Prostate gland (tissue), 2 donors: ENCODE measurements around the gene HTR5A. TPM values are rescaled to one million over a fixed set of nuclear protein-coding genes. Genes with fewer than 3 reads are reported as not detected.

Experiments used
- DNase-seq: peaks from one replicate; pipeline ENCODE4 v3.0.0-alpha.2; 2019; ENCODE audit warnings: low spot score
- H3K27ac ChIP-seq, 2 donors: fragments of 200-600 bp; sonication (generic); 2 replicates each; pipeline ENCODE4 v1.5.1; 2017 to 2019
- H3K27me3 ChIP-seq: fragments of 200-600 bp; sonication (generic); replicated peaks from 2 replicates; pipeline ENCODE4 v1.5.1; 2019; ENCODE audit not compliant: insufficient read depth
- H3K36me3 ChIP-seq, 2 donors: fragments of 200-600 bp; sonication (generic); 1 replicate in 1 of 2; 2 replicates in 1 of 2; pipeline versions ENCODE4 v1.5.1 to v1.8.1; 2017 to 2019
- H3K4me1 ChIP-seq: fragments of 200-600 bp; sonication (generic); replicated peaks from 2 replicates; pipeline ENCODE4 v1.5.1; 2019
- H3K4me3 ChIP-seq, 2 donors: fragments of 200-600 bp; sonication (generic); 2 replicates each; pipeline ENCODE4 v1.5.1; 2017 to 2019
- H3K9me3 ChIP-seq: fragments of 200-600 bp; sonication (generic); 2 replicates; pipeline ENCODE4 v1.5.1; 2017
- POLR2A ChIP-seq: fragments of 450-650 bp; IDR thresholded peaks from one replicate; pipeline ENCODE4 v1.6.1; 2016; ENCODE audit warnings: antibody characterized with exemption, mild to moderate bottlenecking
- POLR2AphosphoS5 ChIP-seq: sonication (generic); formaldehyde crosslinking; IDR thresholded peaks from one replicate; pipeline ENCODE4 v1.6.1; 2017; ENCODE audit warnings: antibody characterized with exemption
- WGBS: methylation state at CpG from one replicate; pipeline ENCODE4 v1.1.5; 2018; 5-methylcytosine and 5-hydroxymethylcytosine counted together
- intact Hi-C: fragments of 100-400 bp; cut with DNase I; formaldehyde crosslinking; loops from one replicate; pipeline ENCODE4 v1.14.2; 2022
- total RNA-seq, 2 donors: library from RNA; depleted of rRNA; stranded (reverse); fragments of >200 nt; gene quantifications; one replicate each; pipeline ENCODE4 v1.1.0, GENCODE V29; 2016
- TF ChIP-seq, protein P1 (sequence below), 4 experiments: fragments of 200-600 bp in 2 of 4; fragments of 450-650 bp in 2 of 4; sonication (generic) in 2 of 4; IDR thresholded peaks; 1 replicate in 3 of 4; 2 replicates in 1 of 4; pipeline ENCODE4 v1.5.1; 2016 to 2019; ENCODE audit warnings: antibody characterized with exemption in 4 of 4, mild to moderate bottlenecking in 2 of 4, moderate library complexity in 2 of 4

The HTR5A gene
- total RNA-seq, 2 donors from 2014 or later = not detected

DNA sequence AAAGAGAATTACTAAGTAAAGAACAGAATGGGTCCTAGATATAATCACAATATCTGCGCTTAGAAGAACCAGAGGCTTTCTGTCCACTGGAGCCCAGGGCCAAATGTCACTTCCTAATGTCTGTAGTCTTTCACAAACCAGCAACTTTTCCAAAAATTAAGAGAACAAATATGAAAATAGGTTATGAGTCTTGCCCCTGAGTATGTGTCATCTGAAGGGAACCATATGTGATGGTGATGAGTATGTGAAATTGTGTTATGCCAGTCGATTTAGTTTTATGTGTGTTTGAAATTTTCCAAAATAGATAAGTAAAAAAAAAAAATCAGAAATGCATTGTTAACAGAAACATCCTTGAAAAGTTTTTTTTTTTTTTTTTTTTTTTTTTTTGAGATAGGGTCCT lies 15.4 kb upstream of the HTR5A start:
- no peaks in the 10 kb centered on the region for H3K36me3 ChIP-seq
- H3K4me3 ChIP-seq = no peak overlapping the region
- 75% methylated on average over 2 of the region's 2 CpGs for WGBS
- no peaks in the 10 kb centered on the region for H3K9me3 ChIP-seq
- TF ChIP-seq POLR2A = no peak
- TF ChIP-seq, protein P1, sequence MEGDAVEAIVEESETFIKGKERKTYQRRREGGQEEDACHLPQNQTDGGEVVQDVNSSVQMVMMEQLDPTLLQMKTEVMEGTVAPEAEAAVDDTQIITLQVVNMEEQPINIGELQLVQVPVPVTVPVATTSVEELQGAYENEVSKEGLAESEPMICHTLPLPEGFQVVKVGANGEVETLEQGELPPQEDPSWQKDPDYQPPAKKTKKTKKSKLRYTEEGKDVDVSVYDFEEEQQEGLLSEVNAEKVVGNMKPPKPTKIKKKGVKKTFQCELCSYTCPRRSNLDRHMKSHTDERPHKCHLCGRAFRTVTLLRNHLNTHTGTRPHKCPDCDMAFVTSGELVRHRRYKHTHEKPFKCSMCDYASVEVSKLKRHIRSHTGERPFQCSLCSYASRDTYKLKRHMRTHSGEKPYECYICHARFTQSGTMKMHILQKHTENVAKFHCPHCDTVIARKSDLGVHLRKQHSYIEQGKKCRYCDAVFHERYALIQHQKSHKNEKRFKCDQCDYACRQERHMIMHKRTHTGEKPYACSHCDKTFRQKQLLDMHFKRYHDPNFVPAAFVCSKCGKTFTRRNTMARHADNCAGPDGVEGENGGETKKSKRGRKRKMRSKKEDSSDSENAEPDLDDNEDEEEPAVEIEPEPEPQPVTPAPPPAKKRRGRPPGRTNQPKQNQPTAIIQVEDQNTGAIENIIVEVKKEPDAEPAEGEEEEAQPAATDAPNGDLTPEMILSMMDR (IDR thresholded peaks at IDR 0.05) = no peak
- TF ChIP-seq POLR2AphosphoS5 = no peak
- H3K4me1 ChIP-seq = no peaks in the 10 kb centered on the region
- no peaks in the 10 kb centered on the region for H3K27me3 ChIP-seq
- intact Hi-C loops = no loop called here
- no peak overlapping the region for H3K27ac ChIP-seq
- DNase-seq = no peak

DNA sequence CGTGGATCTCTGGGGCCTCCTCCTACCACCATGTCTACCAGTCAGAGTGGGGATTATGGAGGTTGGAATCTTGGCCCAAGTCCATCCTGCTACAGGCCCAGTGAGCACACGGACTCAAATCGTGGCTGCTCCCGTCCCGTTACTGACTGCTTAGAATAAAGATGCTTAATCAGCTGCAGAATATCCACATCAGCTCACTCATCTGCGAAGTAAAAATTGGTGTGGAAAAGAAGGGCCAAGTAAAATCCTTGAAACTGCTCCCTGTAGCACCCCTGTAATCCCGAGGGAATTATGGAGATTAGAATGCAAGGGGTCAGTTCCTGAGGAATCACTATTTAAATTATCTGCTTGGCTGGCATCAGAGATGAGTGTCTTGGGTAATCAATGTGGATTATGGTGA lies 13.0 kb upstream of the HTR5A start:
- DNase-seq = no peak
- no peak overlapping the region for H3K4me3 ChIP-seq
- no peak overlapping the region for H3K27ac ChIP-seq
- intact Hi-C loops = no loop called here
- H3K27me3 ChIP-seq = no peaks in the 10 kb centered on the region
- no peak for TF ChIP-seq POLR2A
- TF ChIP-seq, protein P1 (IDR thresholded peaks at IDR 0.05) = no peak
- TF ChIP-seq POLR2AphosphoS5 = no peak
- no peaks in the 10 kb centered on the region for H3K36me3 ChIP-seq
- WGBS = 72% methylated on average over 7 of the region's 7 CpGs
- H3K4me1 ChIP-seq = no peaks in the 10 kb centered on the region
- H3K9me3 ChIP-seq = no peaks in the 10 kb centered on the region

DNA sequence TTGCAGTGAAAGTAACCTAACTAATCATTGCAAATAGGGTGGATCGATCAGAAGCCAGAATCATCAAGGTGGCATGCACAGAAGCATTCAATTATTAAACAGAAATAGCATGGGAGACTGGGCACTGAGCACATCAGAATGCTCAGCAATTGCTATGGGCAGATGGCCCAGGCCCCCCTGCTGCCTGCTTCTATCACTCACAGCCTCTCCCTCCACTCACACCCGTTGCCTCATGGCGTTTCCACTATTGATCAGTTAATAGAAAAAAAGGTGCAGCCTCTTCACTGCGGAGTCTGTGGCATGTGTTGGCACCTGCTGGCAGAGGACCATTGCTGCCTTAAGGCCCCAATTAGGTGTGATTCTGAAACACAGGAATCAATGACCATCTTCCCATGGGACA lies 11.2 kb upstream of the HTR5A start:
- TF ChIP-seq POLR2A = no peak
- intact Hi-C loops = no loop called here
- Histone ChIP-seq H3K4me3 (no peak overlapping the region), H3K36me3 (no peaks in the 10 kb centered on the region), H3K27ac (no peak overlapping the region), H3K4me1 (no peaks in the 10 kb centered on the region), H3K27me3 (no peaks in the 10 kb centered on the region), H3K9me3 (no peaks in the 10 kb centered on the region)
- no peak for DNase-seq
- WGBS = 73% methylated on average over 4 of the region's 4 CpGs

DNA sequence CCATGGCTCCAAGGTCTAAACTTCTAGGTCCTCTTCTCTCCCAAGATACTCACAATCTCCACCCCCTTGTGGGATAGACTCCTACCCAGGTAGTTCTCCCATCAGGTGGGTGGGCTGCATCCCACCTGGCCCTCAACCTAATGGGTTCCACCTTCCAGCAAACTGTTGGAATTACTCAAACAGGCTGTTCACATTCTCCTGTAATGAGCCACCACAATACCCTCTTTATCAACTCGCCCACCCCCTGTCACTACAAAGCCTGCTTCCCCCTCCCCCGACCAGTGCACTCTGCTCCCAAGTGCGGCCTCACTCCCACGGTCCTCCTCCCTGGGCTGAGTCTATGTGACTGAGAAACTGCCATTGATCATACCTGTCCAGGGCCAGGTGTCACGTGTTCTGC lies 10.4 kb upstream of the HTR5A start:
- Histone ChIP-seq H3K27ac (no peak overlapping the region), H3K4me1 (no peaks in the 10 kb centered on the region), H3K9me3 (no peaks in the 10 kb centered on the region), H3K4me3 (no peak overlapping the region), H3K36me3 (no peaks in the 10 kb centered on the region), H3K27me3 (no peaks in the 10 kb centered on the region)
- TF ChIP-seq, protein P1 (IDR thresholded peaks at IDR 0.05) = no peak
- no peak for TF ChIP-seq POLR2A
- TF ChIP-seq POLR2AphosphoS5 = no peak
- intact Hi-C loops = no loop called here
- 54% methylated on average over 5 of the region's 5 CpGs for WGBS
- no peak for DNase-seq

DNA sequence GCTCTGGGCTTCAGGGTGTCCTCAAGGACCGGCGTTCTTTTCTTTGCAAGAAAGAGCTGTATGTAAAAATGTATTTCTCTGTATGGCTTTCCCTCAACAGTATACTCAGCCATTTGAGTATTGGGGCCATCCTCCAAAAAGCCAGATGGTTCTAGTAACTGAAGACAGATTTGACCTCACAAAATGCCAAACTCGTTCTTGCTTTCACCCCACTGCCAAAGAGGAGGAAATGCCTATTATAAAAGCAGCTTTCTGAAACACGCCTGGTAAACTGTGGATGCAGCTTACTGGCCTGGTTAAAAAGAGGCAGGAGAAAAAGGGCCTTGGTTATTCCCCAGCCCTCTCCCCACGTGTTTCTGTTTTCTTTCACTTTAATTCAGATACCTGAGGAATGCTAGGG lies 7.7 kb upstream of the HTR5A start:
- WGBS = 25% methylated on average over 5 of the region's 5 CpGs
- Histone ChIP-seq H3K27ac (no peak overlapping the region), H3K4me3 (no peak overlapping the region), H3K4me1 (no peaks in the 10 kb centered on the region), H3K9me3 (no peaks in the 10 kb centered on the region), H3K36me3 (no peaks in the 10 kb centered on the region), H3K27me3 (no peaks in the 10 kb centered on the region)
- intact Hi-C loops = no loop called here
- TF ChIP-seq, protein P1 (IDR thresholded peaks at IDR 0.05) = no peak
- TF ChIP-seq POLR2AphosphoS5 (no peak), POLR2A (no peak)
- DNase-seq = no peak
